Skin epidermis (tissue), 12 donors: Measurements from ENCODE around the gene PRG2.
A peak's percentile ranks its signal among the peaks of the same experiment; 100 is the strongest.
"Not testable (repeated sequence)": the region's sequence is repeated elsewhere in the genome, so short reads cannot be mapped to it uniquely, and the experiment has no call there.

Experiments
- H3K27ac ChIP-seq, 21 experiments: fragments of 200-600 bp; sonication (generic) in 11 of 21; one replicate each; pipeline ENCODE4 v1.5.0; 2020; ENCODE audit warnings: mild to moderate bottlenecking in 3 of 21, inconsistent platforms in 2 of 21, moderate library complexity in 2 of 21
- H3K4me3 ChIP-seq, 7 experiments: fragments of 200-600 bp; sonication (generic) in 2 of 7; one replicate each; pipeline ENCODE4 v1.5.0; 2020; ENCODE audit warnings: inconsistent platforms in 2 of 7, mild to moderate bottlenecking in 2 of 7, moderate library complexity in 1 of 7

Gene PRG2

DNA sequence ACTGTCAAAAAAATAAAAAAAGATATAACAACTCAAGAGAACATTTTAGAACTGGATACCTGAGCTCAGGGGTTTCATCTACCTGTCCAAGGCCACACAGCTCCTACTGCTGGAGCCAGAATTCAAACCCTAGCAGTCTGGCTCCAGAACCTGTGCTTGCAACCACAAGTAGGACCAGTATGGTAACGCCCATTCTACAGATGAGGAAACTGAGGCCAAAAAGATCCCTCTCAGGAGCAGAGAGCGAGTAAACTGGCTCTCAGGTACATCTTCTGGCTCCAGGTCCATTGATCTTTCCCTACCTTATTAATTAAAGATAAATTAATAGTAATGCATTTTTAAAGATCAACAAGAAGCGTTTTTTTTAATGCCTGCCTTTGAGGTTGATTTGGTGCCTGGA, 33.1 kb downstream of the PRG2 start:
- Histone ChIP-seq H3K4me3 (no peak overlapping the region), H3K27ac (peak overlapping the region in 6 of 21 experiments; percentile 18 to 62 (median 46))

GRCh38 chr11:57356268-57356667, 34.2 kb downstream of the PRG2 start:
- Histone ChIP-seq H3K4me3 (no peak overlapping the region), H3K27ac (peak overlapping the region in 5 of 21 experiments; percentile 2 to 15 (median 8))

DNA sequence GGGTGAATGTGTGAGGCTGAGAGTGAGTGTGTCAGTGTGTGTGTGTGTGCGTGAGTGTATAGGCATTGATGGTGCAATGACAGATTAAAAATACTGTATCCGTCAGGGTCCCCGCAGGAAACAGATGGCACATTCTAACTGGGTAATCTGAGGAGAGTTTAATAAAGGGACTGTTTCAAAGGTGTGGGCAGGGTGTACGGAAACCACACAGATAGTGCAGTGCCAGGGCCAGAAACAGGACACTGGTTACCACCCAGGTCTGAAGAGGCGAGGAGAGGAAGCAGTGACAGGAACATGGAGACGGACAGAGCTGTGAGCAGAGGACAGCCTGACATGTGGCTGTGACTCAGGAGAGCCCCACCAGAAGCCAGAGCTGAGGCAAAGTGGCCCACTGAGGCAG, 35.8 kb downstream of the PRG2 start:
- H3K4me3 ChIP-seq = no peak overlapping the region
- H3K27ac ChIP-seq = no peak overlapping the region

DNA sequence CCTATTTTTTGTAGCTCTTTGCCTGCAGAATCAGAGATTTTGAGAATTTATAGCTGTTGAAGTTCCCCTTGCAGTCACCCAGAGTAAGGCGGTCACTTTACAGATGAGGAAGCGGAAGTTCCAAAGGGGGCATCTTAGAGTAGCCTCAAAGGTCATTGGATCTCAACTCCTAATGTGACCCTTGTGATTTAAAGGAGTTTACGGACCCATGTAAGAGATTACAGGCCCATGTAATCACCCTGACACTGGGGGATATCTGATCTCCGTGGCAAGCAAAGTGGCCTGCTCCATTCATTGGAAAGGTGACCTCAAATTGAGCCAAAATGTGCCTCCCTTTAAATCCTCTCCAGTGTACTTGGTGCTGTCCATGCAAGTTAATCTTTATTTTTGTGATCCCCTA, 36.6 kb downstream of the PRG2 start:
- H3K4me3 ChIP-seq = no peak overlapping the region
- no peak overlapping the region for H3K27ac ChIP-seq

- Histone ChIP-seq H3K27ac (no peak overlapping the region), H3K4me3 (no peak overlapping the region)
These were observed 37.0 kb downstream of the PRG2 start for GRCh38 chr11:57353446-57353845.

DNA sequence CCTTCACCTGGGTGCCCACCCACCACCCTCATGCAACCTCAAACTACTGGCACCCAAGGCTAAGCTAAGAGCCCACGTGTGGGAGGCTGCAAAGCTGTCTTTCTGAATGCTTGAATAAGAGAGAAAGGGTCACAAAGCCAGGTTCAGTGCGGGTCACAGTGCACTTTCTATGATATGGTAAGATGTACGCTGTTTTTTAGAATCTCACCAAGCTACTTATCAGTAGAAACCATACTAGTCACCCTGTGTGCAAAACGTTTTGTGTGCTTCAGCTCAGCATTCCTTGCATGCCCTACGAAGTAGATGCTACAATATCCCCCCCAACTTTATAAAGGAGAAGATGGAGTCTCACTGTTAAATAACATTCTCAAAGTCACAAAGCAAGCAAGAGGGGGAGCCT, 37.4 kb downstream of the PRG2 start:
- Histone ChIP-seq H3K27ac (no peak overlapping the region), H3K4me3 (no peak overlapping the region)

- no peak overlapping the region for H3K4me3 ChIP-seq
- H3K27ac ChIP-seq = no peak overlapping the region
These were observed 40.8 kb downstream of the PRG2 start for GRCh38 chr11:57349491-57350274.

DNA sequence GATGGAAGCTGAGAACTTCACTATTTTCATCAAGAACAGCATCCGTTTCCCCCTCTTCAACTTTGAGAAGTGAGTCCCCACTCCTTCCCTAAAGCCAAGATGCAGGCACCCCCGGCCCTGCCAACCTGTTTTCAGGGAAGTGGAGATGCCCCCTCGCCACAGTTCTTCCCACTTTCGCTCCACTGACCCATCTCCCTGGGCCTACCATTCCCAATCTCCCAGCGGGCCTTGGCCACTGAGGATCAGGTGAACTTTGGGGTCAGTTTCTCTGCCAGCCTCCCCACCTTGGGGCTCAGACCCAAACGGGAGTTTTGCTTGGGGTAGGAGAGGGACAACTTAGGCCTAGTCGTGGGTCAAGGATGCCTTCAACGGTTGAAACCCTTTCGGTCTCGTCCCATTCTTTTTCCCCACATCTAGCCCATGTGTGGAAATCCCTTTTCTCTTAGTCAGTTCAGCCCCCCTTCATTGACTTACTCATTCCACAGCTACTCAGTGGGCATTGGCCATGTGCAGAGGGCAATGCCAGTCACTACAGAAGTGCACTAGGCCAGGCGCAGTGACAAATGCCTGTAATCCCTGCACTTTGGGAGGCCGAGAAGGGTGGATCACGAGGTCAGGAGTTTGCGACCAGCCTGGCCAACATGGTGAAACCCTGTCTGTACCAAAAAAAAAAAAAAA, 41.7 kb downstream of the PRG2 start:
- no peak overlapping the region for H3K4me3 ChIP-seq
- no peak overlapping the region for H3K27ac ChIP-seq

DNA sequence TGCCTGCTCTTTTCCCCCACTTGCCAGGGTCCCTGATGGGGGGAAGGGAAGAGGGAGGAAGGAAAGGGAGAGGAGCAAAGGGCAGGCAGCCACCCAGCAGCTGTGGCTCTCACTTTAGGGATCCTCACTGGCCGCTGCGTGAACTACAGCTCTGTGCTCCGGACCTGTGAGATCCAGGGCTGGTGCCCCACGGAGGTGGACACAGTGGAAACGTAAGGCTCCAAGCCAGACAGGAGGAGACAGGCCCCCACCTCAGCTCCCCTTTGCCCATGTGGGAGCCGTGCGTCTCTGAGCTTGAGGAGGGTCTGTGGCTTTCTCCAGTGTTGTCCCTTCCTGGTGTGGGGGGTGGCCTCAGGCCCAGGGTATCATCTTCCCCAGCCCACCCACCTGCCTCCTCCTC, 42.4 kb downstream of the PRG2 start:
- Histone ChIP-seq H3K27ac (no peak overlapping the region), H3K4me3 (no peak overlapping the region)

GRCh38 chr11:57347336-57347735, 43.1 kb downstream of the PRG2 start:
- H3K27ac ChIP-seq = no peak overlapping the region
- no peak overlapping the region for H3K4me3 ChIP-seq

GRCh38 chr11:57345555-57346211, 44.8 kb downstream of the PRG2 start:
- Histone ChIP-seq H3K27ac (no peak overlapping the region), H3K4me3 (no peak overlapping the region)

- no peak overlapping the region for H3K27ac ChIP-seq
- no peak overlapping the region for H3K4me3 ChIP-seq
These were observed 45.6 kb downstream of the PRG2 start for GRCh38 chr11:57344826-57345225.

DNA sequence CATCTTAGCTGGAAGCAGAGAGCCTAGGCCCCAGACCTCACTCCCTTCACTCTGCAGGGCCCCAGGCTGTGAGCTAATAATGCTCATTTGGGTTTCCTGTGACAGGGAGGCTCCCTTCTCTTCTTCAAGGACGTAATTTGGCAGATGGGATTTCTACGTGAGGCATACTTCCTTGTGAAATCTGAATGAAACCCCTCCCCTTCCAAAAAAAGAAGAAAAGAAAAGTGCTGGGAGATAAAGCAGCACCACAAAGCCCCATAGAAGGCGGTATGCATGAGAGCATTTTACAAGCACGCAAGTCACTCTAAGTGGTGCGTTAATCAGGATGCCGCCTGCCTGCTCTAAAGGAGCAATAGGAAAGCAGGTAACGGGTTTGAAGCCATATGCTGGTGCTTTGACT, 46.6 kb downstream of the PRG2 start:
- Histone ChIP-seq H3K4me3 (no peak overlapping the region), H3K27ac (no peak overlapping the region)

GRCh38 chr11:57342702-57343101, 47.7 kb downstream of the PRG2 start:
- Histone ChIP-seq H3K4me3 (no peak overlapping the region), H3K27ac (peak overlapping the region in 1 of 21 experiments; percentile 5)

GRCh38 chr11:57341250-57341808, 49.1 kb downstream of the PRG2 start:
- Histone ChIP-seq H3K27ac (no peak overlapping the region), H3K4me3 (no peak overlapping the region)

DNA sequence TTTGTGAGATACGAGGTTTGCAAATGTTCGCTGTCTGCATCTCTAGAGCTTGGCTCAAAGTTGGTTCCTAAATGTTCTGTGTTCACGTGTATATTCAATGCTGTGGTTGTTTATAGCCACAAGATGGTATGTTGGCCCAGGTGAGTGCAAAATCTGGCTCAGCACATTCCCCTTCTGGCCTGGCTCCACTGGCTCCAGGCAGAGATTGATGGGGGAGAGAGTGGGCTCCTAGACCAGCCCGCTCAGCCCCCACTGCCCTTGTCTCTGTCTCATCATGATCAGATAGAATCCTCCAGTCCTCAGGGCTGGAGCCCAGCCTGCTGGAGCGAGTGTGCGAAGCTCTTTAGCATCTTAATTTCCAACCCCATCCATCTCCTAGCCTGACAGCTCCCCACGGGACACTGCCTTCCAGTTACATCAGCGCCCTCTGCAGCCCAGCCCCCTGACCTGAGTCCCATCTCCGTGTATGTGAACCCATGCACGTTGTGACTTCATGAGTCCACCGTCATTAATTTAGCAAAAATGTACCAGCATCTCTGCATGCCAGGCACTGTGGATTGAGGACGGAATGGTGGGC, 50.3 kb downstream of the PRG2 start:
- H3K4me3 ChIP-seq = no peak overlapping the region
- no peak overlapping the region for H3K27ac ChIP-seq

- H3K4me3 ChIP-seq = no peak overlapping the region
- no peak overlapping the region for H3K27ac ChIP-seq
These were observed 51.1 kb downstream of the PRG2 start for GRCh38 chr11:57339328-57339727.

- H3K4me3 ChIP-seq = no peak within 1 kb of the TSS
- H3K27ac ChIP-seq = no peak within 1 kb of the TSS
These were observed 52.3 kb downstream of the PRG2 start, which contains the start of gene P2RX3 for GRCh38 chr11:57338142-57338541. P2RX3 (plus strand) TSS chr11:57338352; CDS start chr11:57338551, 199 bp downstream.

GRCh38 chr11:57336856-57337255, 53.6 kb downstream of the PRG2 start:
- not testable (repeated sequence) for H3K4me3 ChIP-seq
- peak overlapping the region in 5 of 21 experiments; percentile 84 to 94 (median 92) for H3K27ac ChIP-seq
